Right forelimb (tissue), 1 donor: ENCODE data around the gene PLAC1.

Source experiments
- DNase-seq: peaks from one replicate; pipeline ENCODE4 v3.0.0-alpha.2; 2018

Gene PLAC1

DNA sequence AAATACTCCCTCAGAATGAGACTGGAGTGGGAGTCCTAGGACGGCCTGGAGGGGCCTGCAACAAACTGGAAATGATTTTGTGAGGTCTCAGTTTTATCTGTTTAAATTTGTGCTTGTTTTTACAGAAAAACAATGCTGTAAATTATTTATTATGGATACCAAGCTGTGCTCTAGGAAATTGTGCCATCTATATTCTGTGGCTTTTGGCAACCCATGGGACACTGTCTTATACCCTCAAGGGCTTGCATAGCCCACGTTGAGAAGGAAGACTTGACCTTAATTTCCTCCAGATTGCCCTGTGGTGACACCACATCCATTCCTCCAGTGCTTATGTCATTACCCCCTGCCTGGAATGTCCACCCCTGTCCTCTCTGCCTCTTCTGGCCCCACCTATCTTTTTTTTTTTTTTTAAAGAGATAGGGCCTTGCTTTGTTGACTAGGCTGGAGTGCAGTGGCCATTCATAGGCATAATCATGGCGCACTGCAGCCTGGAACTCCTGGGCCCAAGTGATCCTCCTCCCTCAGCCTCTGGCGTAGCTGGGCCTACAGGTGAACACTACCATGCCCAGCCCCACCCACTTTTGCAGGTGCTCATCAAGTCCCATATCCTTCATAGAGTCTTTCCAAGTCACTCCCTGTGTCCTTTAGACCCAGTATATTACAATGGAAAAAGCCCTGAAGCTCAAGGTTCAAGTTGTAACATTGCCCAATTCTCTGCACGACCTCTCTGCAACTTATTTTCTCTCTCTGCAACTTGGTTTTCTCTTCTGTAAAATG lies 120.9 kb downstream of the PLAC1 start:
- no peak for DNase-seq

DNA sequence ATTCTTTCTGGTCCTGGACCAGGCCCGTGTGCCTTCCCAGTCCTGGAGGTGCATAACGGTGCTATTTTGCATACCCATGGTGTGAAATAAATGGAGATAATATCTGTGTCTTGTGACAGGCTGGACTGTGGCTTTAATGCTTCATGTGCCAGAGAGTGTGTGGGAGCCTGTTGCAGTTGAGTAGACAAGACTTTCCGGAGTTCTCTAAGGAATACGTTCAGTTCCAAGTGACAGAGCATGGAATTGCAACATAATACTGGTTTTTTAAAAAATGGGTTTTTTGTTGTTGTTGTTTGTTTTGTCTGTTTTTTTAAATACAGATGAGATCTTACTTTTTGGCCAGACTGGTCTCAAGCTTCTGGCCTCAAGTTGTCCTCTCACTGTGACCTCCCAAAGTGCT lies 124.3 kb downstream of the PLAC1 start:
- no peak for DNase-seq

- no peak for DNase-seq
Measured at GRCh38 chrX:134533352-134533751, 124.9 kb downstream of the PLAC1 start.

DNA sequence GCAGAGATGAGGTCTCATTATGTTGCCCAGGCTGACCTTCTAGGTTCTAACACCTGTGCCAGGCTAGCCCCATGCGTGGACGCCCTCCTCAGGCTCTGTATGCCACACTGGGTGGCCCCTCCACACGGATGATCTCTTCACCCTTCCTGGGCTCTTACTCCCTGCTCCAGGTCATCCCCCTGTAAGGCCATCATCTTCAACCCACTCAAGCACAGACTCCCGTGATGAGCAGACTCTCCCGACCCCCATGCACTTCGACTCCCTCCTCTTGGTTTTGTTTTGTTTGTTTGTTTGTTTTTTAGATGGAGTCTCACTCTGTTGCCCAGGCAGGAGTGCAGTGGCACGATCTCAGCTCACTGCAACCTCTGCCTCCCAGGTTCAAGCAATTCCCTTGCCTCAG lies 127.4 kb downstream of the PLAC1 start:
- no peak for DNase-seq

GRCh38 chrX:134529481-134529880 lies 128.8 kb downstream of the PLAC1 start:
- no peak for DNase-seq

- DNase-seq: no peak
Measured at GRCh38 chrX:134528960-134529359, 129.3 kb downstream of the PLAC1 start.

GRCh38 chrX:134526399-134526798 lies 131.9 kb downstream of the PLAC1 start:
- no peak for DNase-seq

DNA sequence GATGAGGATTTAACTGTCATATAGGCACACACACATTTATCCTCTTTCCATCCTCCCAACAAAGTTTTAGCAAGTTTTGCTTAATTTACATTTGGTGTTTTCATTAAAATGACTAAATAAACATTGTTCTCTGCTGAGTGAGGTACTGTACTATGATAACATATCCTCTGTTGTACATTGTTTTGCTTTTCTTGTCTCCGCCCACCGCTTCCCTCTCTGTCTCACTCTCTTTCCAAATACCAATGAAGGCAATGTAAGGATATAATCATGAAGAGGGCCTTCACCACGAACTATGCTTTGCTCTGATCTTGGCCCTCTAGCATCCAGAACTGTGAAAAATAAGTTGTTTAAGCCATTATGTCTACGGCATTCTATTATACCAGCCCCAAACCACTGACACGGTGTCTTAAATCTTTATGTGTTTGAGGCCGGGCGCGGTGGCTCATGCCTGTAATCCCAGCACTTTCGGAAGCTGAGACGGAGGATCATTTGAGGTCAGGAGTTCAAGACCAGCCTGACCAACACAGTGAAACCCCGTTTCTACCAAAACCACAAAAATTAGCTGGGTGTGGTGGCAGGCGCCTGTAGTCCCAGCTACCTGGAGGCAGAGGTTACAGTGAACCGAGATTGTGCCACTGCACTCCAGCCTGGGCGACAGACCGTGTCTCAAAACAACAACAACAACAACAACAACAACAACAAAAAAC lies 133.0 kb downstream of the PLAC1 start:
- DNase-seq: no peak

DNA sequence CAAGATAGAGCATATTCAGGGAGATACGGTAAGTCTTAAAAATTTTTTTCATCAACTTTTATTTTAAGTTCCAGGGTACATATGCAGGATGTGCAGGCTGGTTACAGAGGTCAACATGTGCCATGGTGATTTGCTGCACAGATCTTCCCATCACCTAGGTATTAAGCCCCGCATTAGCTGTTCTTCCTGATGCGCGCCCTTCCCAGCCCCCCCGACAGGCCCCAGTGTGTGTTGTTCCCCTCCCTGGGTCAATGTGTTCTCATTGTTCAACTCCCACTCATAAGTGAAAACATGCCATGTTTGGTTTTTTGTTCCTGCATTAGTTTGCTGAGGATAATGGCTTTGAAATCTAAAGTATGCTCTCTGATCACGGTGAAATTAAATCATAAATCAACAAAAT lies 134.1 kb downstream of the PLAC1 start:
- no peak for DNase-seq

DNA sequence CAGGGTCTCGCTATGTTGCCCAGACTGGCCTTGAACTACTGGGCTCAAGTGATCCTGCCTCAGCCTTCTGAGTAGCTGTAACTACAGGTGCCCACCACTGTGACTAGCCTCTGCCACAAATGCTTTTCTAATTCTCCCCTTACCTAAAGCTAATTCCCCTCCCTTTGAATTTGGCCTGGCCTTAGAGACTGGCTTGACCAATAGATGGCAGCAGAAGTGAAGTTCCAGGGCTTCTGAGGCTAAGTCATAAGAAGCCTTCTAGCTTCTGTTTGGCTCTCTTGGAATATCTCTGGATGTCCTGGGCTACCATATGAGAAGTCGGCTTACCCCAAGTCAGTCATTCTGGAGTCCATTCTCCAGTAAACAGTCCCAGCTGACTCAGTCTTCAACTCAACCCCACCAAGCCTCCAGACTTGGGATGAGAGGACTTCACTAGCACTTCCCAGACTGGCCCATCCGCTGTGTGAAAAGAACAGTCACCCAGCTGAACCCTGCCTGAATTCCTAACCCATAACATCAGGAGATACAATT lies 137.3 kb downstream of the PLAC1 start:
- DNase-seq: no peak
